DND-41 (cell line): Measurements from ENCODE around the gene ACOT4.
"Not testable (repeated sequence)": the region's sequence is repeated elsewhere in the genome, so short reads cannot be mapped to it uniquely, and the experiment has no call there.

Experiments used
- EZH2 ChIP-seq: IDR thresholded peaks from 3 replicates; pipeline ENCODE4 v1.6.1; 2012; ENCODE audit warnings: borderline replicate concordance, low read depth, mild to moderate bottlenecking, moderate library complexity, low read length, inconsistent platforms; ENCODE audit not compliant: severe bottlenecking
- TF ChIP-seq, protein P1 (sequence below): IDR thresholded peaks from 2 replicates; pipeline ENCODE4 v1.5.1; 2012; ENCODE audit warnings: borderline replicate concordance, low read length, moderate library complexity, mild to moderate bottlenecking; ENCODE audit not compliant: poor library complexity, severe bottlenecking; ENCODE audit errors: extremely low read depth

DNA sequence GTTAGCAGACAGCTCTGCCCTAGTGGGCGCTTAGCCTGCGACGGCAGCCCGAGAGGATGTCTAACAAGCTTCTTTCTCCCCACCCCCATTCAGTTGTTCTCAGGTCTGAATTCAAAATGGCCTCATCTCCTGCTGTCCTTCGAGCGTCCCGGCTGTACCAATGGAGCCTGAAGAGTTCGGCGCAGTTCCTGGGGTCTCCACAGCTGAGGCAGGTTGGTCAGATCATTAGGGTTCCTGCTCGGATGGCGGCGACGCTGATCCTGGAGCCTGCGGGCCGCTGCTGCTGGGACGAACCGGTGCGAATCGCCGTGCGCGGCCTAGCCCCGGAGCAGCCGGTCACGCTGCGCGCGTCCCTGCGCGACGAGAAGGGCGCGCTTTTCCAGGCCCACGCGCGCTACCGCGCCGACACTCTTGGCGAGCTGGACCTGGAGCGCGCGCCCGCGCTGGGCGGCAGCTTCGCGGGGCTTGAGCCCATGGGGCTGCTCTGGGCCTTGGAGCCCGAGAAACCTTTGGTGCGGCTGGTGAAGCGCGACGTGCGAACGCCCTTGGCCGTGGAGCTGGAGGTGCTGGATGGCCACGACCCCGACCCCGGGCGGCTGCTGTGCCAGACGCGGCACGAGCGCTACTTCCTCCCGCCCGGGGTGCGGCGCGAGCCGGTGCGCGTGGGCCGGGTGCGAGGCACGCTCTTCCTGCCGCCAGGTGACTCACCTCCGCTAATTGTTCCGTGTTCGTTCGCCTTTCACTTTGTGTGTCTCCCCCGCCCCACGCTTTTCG, 22.3 kb upstream of the ACOT4 start, which contains the start of gene ACOT2:
- TF ChIP-seq, protein P1, sequence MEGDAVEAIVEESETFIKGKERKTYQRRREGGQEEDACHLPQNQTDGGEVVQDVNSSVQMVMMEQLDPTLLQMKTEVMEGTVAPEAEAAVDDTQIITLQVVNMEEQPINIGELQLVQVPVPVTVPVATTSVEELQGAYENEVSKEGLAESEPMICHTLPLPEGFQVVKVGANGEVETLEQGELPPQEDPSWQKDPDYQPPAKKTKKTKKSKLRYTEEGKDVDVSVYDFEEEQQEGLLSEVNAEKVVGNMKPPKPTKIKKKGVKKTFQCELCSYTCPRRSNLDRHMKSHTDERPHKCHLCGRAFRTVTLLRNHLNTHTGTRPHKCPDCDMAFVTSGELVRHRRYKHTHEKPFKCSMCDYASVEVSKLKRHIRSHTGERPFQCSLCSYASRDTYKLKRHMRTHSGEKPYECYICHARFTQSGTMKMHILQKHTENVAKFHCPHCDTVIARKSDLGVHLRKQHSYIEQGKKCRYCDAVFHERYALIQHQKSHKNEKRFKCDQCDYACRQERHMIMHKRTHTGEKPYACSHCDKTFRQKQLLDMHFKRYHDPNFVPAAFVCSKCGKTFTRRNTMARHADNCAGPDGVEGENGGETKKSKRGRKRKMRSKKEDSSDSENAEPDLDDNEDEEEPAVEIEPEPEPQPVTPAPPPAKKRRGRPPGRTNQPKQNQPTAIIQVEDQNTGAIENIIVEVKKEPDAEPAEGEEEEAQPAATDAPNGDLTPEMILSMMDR: not testable (repeated sequence)
- TF ChIP-seq EZH2: not testable (repeated sequence)
